SHP77 treated with DMSO at 0.1 percent for 48 hours (cell line): ENCODE data around the gene GAR1.
"Not testable (repeated sequence)": the region's sequence is repeated elsewhere in the genome, so short reads cannot be mapped to it uniquely, and the experiment has no call there.

Source experiments
- DNase-seq: peaks from one replicate; lab custom pipeline; 2025; lab: John Stamatoyannopoulos, UW

Gene GAR1

DNA sequence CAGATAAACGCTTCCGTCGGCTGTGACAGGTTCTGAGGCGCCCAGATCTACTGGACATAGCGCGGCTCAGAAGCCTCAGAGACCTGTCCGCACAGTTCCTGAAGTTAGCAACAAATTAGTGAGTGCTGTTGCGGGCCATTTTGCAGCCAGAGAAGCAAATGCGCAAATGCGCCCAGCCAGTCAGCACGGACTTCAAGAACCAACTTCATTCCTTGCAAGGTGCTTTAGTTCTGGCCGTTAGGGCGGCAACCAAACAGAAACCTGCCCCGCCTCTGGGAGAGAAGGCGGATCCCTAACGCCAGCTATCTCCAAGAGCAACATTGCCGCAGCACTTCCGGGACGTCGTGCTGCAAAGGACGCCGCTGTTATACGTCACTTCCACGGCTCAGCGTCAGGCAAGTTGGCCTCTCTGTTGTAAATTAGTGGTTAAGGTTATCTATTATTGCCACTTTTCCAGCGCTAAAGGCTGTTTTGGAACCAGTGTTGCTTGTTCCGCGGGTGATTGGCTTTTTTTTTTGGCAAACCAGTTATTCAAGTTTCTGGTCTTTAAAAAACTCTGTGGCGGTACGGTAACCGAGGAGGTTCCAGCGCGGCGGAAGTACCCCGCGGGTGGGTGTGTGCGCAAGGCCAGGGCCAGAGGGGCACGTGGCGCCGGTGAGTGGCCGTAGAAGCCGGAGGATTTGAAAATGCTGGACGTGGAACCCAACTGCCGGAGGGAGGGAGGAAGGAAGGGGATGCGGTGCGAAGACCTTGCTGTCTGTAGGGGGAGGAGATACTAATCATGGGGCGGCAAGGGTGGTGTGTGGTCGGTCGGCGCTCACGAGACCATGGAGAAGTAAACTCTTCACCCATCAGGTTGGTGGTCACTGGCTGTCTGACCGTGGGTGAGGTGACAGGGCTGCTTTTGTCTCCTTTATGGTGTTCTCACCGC lies at the start of gene GAR1:
TSS of gene GAR1 (plus strand) at position 612 of the 931 bp plus-strand sequence. CDS start 403 bp downstream, outside the sequence.
- peak; percentile 65 for DNase-seq

DNA sequence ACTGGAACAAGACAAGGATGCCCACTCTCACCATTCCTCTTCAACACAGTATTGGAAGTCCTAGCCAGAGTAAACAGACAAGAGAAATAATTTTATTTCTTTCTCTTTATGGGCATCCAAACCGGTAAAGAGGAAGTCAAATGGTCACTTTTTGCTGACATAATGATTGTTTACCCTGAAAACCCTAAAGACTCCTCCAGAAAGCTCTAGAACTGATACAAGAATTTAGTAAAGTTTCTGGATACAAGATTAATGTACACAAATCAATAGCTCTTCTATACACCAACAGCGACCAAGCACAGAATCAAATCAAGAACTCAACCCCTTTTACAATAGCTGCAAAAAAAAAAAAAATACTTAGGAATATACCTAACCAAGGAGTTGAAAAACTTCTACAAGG lies 33.5 kb upstream of the GAR1 start:
- DNase-seq, result not testable (repeated sequence)

DNA sequence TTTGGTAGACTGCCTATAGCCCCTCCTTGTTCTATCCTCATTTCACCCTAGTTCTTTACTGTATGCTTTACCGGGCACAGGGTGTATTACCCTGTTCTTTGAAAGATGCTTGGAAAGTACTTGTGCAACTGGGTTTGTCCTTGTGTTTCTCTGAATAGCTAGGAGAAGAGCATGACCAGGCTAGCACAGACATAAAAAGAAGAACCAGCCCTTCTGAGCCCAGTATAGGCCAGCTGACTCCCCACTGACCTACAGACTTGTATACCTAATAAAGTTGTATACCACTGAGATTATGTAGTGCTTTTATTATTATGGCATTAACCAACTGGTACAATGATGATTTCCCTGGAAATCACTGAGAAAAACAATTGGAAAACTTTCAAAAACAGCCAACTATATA lies 28.7 kb upstream of the GAR1 start:
- no peak for DNase-seq

DNA sequence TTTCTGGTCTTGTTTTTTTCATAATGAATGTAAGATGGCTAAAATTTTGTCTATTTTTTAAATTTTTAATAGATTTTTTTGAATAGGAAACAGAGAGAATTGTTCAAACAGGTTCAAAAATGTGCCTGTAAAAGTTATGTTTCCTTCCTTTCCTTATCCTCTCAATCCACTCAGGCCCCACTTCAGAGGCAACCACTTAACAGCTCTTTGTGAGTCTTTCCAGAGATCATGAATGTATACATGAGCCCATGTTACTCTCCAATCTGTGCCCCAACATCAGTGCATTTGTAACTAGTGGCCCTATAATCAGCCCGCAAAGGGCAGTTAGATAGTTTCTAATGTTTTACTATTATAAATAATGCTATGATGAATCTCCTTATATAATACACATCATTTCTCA lies 27.8 kb upstream of the GAR1 start:
- DNase-seq, result no peak

DNA sequence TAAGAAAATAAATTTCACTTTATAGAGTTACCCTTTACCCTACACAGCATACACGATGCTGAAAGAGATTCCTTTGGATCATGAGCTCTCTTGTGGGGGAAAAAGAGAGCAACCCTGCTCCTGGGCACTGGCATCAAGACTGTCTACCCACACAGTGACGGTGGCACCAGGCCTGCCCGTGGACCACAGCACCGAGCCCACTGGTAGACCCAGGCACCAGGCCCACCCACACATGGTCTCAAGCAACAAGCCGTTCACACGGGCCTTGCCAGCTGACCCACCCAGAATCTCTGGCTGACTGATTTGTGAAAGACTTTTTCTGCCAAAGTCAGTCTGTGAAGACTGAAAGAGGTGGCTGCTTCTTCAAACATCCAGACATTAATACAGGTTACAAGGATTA lies 20.5 kb upstream of the GAR1 start:
- no peak for DNase-seq

DNA sequence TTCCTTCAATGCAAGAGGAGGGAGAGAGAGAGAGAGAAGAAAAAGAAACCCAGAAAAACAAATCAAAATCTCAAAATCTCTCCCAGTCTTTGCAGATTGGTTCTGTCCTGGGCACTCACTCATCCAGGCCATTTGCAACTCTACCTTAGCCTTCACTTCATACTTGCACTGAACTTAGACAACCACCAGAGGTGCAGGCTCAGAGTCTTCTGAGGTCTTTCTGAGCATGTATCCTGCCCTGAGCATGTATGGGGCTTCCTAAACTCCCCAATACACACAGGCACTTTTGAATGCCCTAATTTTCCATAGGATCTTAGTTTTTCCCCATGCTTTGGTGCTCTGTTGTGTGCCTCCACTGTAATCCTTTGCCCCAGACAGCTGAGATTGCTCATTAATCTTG lies 16.7 kb upstream of the GAR1 start:
- no peak for DNase-seq

DNA sequence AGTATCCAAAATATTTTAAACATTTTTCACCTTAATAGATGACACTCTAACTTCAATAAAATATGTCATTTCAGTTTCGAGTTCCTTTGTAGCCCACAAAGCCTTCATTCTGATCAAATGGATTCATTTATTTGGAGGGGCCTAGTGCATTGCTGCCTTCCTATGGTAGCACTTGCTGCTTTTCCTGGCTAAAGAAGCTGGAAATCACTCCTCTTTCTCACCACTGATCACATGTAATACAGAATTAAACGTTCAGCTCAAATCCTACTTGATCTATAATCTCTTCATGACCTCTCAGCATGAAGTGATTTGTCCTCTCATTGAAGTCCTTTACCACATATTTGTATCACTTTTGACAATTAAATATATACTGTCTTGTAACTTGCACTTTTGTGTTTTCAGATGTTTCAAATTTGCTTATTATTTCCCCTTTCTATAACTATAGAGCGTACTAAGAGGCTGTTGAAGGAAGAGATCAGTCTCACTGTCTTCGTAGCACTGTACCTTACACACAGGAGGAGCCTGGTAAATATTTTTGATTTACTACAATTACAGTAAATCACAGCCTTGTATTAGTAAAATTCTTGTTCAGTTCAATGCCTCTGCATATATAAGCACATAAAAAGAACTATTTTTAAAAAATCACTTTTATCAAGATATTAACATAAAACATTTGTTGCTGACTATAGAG lies 14.3 kb upstream of the GAR1 start:
- no peak for DNase-seq

DNA sequence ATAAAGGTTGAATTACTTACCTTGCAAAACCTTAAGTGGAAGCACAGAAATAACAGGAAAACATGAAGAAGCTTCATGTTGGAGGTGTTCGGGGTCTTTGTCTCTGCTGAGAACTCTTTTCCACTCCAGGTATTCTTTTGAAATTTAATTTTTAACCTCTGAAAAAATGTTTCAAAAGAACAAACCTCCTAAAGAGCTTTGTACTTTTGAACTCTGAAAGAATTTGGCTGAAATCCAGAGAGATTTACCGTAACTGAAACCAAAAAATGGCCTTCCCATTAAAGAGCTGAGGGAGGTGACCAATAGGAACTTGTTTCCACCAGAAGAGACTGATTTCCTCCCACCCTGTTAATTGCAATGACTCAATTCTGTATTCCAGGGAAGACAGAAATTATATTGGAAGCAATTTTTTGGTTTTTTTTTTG lies 13.7 kb upstream of the GAR1 start, which contains the start of gene CFI:
TSS of gene CFI (minus strand) at position 105 of the 425 bp plus-strand sequence. CDS start at position 77, 28 bp downstream.
- DNase-seq, result no peak

DNA sequence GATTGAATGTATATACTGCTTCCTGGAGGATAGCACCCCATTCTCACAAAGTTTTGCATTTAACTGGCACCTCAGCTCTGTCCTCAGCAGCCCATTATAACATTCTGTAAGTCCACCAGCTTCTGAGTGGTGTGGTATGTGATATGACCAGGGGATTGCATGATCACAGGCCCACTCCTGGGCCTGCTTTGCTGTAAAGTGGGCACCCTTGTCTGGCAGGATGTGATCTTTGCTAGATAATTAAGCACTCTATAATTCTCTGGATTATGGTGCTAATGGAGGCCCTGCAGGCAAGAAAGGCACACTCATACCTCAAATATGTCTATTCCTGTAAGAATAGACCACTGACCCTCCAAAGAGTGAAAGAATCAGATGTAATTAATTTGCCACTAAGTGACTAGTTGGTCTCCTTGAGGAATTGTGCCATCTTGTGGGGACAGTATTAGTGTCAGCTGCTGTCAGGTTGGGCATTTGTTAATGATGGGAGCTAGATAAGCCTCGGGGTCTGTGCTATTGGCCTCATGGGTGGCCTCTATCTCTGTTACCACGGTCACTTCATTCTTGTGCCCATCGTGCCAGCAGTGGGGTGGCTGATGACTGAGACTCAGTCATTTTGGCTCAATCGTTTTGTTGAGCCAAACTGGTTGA lies 11.5 kb upstream of the GAR1 start:
- no peak for DNase-seq

DNA sequence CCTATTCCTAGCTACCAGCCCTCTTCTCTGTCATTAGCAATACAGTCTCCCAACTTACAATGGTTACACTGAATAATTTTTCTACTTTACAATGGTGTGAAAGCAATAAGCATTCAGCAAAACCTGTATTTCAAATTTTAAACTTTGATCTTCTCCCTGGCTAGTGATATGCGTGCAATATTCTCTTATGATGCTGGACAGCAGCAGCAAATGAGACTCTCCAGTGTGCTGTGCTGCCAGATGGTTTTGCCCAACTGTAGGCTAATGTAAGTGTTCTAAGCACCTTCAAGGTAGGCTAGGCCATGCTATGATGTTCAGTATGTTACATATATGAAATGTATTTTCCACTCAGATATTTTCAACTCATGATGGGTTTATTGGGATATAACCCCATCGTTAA lies 5.9 kb upstream of the GAR1 start:
- no peak for DNase-seq

DNA sequence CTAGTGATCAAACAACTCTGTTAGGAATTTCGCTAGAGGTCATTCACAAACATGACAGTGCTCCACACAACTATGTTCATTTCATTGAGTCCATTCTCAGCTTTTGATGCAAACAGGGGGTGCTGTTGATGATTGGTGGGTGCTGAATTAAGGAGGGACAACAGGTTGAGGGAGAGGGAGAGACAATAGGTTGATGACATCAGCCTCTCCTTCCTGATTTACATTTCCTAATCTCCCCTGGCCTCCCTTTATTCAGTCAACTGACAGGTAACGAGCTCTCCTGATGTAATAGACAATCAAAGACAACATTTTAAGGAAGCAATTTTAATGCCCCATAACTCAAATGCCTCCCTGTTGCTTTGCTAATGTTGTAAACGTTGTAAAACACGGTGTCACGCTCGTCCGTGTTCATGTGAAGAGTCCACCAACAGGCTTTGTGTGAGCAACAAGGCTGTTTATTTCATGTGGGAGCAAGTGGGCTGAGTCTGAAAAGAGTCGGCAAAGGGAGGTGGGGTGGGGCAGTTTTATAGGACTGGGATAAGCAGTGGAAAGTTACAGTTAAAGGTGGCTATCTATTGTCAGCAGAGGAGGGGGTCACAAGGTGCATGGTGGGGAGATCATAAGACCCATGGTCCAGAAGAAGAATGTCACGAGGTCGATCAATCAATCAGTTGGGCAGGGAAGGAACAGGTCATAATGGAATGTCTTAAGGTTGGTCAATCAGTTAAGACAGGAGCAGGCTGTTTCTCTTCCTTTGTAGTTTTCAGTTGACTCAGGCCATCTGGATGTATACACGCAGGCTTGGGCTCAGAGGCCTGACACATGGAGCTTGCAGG lies 4.8 kb upstream of the GAR1 start:
- no peak for DNase-seq

DNA sequence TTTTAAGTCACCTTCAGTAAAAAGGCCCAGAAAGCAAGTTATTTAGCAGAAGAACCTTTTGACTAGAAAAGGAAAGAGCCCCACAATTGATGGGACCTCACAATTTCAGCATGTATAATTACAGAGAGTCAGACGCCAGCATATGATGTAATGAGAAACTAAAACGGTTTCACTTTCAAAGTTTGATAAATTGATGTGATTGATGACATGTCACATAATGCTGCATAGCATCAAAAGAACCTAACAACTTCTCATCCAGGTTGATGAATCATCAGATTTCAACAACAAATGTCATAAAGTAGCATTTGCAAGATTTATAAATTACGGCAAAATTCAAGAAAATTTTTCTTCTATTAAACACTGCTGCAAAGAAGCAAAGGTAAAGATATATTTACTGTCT lies 3.9 kb upstream of the GAR1 start:
- DNase-seq, result no peak

DNA sequence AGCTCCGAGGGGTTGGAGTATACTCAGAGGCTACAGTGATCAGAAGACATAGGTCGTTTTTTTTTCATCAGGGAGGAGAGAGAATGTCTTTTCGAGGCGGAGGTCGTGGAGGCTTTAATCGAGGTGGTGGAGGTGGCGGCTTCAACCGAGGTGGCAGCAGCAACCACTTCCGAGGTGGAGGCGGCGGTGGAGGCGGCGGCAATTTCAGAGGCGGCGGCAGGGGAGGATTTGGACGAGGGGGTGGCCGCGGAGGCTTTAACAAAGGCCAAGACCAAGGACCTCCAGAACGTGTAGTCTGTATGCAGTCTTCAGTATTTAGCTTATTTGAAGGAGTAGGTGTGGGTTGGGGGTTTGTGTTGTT lies 500 bp downstream of the GAR1 start:
- no peak for DNase-seq

DNA sequence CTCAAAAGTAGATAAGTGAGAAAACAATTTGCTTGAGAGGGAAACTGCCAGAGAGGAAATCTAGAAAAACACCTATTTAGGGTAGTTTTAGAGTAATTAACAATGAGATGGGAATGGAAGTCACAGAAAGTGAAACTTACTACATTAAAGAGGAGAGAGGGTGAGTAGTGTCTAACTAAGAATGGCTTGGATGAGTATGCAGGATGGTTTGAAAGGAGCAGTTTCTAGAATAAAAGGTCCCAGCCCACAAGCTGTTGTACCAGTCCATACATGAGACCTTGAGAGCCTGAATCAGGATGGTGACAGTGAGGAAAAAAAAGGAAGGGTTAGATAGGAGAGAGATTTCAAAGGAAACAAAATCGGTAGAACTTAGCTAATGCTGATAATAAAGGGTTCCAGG lies 1.3 kb downstream of the GAR1 start:
- DNase-seq, result no peak

DNA sequence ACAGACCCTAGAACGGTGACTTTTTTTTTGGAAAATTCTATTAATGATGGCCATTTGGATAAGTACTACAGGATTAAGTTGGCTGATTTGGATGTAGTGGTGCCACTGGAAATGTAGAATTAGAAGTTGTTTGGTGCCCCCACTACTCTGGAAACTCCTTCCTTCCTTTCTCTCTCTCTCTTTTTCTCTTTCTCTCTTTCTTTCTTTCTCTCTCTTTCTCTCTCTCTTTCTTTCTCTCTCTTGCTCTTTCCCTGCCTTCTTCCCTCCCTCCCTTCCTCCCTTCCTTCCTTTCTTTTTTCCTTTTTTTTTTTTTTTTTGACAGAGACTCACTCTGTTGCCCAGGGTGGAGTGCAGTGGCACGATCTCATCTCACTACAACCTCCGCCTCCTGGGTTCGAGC lies 2.7 kb downstream of the GAR1 start:
- no peak for DNase-seq

DNA sequence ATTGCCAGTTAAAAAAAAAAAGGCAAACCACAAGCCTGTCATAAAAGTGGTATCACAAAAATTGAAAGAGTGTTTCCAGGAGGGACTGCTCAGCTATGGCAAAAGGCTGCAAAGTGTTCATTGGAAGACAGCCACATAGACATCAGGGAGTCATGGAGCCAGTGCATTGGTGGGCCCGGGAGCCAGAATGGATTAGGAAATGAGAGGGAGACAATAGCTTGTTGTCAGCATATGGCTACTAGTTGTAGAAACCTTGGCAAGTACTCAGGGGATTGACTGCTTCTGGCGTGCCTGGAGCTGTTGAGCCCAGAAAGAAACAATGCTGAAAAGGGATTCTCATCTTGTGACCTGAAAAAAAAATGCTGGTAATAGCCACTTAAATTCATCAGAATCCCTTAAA lies 5.0 kb downstream of the GAR1 start:
- DNase-seq, result no peak

DNA sequence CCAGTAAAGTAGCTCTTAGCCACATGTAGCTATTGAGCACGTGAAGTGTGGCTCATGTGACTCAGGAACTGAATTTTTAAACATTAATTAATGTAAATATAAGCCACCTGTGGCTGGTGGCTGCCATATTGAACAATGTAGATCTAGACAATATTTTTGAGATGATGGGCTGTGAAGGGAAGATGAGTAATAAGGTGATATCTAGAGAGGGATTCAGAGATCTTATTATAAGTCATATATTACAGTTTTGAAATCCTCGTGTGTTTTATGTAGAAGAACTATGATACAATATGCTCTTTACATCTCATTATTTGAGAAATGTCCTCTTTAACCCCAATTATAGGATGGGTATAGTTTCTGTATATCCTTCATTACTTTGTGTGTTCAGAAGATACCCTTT lies 5.6 kb downstream of the GAR1 start:
- DNase-seq, result no peak

DNA sequence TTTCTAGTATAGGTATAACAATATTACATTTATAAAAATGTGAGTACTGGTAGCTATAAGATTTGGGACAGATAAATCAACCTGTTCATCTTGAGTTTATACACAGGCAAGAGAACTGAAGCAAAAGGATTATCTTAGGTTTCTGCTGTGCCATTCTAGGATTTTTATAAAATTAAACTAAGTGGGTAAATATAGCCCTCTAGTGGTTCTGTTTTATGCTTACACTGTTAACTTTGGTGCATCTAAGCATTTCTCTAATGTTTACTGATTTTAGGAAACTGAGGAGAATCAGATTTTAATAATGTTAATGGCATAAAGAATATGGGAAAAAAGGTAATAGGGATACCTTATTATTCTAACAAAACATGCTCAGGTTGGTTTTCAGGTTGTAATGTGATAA lies 11.2 kb downstream of the GAR1 start:
- no peak for DNase-seq

DNA sequence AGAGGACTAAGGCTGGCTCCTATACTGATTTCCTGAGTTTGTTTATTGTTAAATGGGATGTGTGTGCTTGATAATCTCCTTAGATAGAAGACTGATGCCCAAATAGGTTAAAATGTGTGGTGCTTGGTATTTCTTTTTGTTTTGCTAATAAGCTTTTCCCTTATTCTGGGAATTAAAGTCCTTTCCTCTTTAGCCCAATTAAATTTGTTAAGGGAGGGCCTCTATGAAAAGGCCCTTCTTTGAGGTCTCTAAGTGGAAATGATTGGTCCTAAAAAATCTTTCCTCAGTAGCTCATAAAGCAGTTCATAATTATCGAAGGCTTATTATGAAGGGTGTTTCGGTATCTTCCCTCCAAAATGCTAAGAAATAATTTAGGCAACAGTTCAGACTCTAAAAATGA lies 12.1 kb downstream of the GAR1 start, which contains the start of gene RRH:
TSS of gene RRH (plus strand) at position 301 of the 400 bp plus-strand sequence. CDS start at position 357, 56 bp downstream.
- no peak for DNase-seq

DNA sequence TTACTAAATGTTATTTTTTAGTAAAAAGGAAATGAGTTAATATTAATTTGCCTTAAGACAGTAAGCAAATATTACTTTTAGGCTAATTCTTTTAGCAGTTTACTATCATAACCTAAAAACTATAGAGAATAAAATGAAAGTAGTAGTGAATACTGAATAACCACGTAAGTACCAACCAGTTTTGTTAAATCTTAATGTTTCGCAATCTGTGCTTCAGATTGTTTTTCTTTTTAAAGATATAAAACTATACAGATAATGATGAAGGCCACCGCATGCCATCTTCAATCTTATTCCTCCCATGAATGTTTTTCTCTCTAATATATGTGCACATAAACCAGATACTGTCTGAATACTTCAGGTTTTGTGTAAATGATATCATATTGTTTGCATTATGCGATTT lies 18.2 kb downstream of the GAR1 start:
- no peak for DNase-seq

DNA sequence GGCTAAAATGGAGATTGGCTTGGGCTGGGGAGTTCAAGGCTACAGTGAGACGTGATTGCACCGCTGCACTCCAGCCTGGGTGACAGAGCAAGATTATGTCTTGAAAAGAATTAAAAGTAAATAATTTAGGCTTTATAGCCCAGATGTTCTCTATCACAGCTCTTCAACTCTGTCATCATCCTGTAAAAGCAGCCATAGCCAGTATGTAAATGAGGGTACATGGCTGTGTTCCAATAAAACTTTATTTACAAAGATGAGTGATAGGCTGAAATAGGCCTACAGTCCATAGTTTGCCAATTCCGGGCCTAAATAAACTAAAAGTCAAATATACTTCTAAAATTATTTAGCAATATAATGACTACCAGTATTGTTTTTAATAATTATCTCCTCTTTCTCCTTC lies 21.4 kb downstream of the GAR1 start:
- DNase-seq, result no peak
